RPMI7951 (cell line): Measurements from ENCODE around the gene KRTAP1-5. TPM values are rescaled to one million over a fixed set of nuclear protein-coding genes. Genes with fewer than 3 reads are reported as not detected.
A peak's percentile ranks its signal among the peaks of the same experiment; 100 is the strongest.
"Not testable (repeated sequence)": the region's sequence is repeated elsewhere in the genome, so short reads cannot be mapped to it uniquely, and the experiment has no call there.

Experiments
- DNase-seq: peaks from one replicate; pipeline ENCODE4 v3.0.0-alpha.2; 2012; ENCODE audit warnings: low read depth
- total RNA-seq: library from RNA; depleted of rRNA; stranded (reverse); fragments of >200 nt; shearing (Covaris generic); gene quantifications from 2 replicates; pipeline ENCODE4 v1.2.3, GENCODE V29; 2014

Gene KRTAP1-5
- total RNA-seq, 1 experiment from 2014 or later = not detected

- peak; percentile 92 for DNase-seq
Observed at GRCh38 chr17:41048441-41048840, 21.4 kb upstream of the KRTAP1-5 start.

- DNase-seq = not testable (repeated sequence)
Observed at GRCh38 chr17:41046735-41047465, 19.9 kb upstream of the KRTAP1-5 start, which contains the start of gene KRTAP2-1. Gene KRTAP2-1 (minus strand): TSS chr17:41047316. CDS start chr17:41047267, 49 bp downstream.

- no peak for DNase-seq
Observed at GRCh38 chr17:41042953-41043352, 15.9 kb upstream of the KRTAP1-5 start.

DNA sequence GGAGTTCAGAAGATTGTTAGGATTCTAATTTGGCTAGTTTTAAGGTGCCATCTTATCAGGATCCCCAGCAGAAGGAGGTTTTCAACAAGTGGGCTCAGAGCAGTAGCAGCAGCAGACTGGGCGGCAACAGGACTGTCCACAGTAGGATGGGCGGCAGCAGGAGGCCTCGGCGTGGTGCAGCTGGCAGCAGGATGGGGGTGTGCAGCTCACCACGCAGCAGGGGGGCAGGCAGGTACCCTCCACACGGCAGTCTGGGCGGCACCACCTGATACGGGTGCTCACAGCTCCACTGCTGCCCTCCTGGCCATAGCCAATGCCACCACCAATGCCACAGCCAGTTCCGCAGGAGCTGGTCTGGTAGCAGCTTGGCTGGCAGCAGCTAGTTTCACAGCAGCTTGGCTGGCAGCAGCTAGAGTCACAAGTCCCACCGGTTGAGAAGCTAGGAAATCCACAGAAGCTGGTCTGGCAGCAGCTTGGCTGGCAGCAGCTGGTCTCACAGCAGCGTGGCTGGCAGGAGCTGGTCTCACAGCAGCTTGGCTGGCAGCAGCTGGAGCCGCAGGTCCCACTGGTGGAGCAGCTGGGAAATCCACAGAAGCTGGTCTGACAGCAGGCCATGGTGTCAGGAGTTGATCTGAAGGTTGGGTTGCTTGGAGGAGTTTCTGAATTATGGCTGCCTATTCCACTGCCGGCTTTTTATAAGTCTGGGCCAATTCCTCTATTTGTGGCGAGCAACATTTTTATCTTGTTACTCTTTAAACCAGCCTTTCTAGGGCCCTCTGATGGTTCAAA, 14.0 kb upstream of the KRTAP1-5 start, which contains the start of gene KRTAP1-1:
KRTAP1-1 (minus strand) TSS at position 668 of the 789 bp plus-strand sequence; CDS start at position 615, 53 bp downstream.
- peak; percentile 18 for DNase-seq

- no peak for DNase-seq
Observed at GRCh38 chr17:41037853-41038350, 10.9 kb upstream of the KRTAP1-5 start.

DNA sequence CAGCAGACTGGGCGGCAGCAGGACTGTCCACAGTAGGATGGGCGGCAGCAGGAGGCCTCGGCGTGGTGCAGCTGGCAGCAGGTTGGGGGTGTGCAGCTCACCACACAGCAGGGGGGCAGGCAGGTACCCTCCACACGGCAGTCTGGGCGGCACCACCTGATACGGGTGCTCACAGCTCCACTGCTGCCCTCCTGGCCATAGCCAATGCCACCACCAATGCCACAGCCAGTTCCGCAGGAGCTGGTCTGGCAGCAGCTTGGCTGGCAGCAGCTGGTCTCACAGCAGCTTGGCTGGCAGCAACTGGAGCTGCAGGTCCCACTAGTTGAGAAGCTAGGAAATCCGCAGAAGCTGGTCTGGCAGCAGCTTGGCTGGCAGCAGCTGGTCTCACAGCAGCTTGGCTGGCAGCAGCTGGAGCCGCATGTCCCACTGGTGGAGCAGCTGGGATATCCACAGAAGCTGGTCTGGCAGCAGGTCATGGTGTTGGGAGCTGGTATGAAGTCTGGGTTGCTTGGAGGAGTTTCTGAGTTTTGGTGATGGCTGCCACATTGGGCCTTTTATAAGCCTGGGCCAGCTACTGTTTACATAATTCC, 7.4 kb upstream of the KRTAP1-5 start, which contains the start of gene KRTAP1-3:
KRTAP1-3 (minus strand) TSS at position 529 of the 590 bp plus-strand sequence; CDS start at position 476, 53 bp downstream.
- not testable (repeated sequence) for DNase-seq

DNA sequence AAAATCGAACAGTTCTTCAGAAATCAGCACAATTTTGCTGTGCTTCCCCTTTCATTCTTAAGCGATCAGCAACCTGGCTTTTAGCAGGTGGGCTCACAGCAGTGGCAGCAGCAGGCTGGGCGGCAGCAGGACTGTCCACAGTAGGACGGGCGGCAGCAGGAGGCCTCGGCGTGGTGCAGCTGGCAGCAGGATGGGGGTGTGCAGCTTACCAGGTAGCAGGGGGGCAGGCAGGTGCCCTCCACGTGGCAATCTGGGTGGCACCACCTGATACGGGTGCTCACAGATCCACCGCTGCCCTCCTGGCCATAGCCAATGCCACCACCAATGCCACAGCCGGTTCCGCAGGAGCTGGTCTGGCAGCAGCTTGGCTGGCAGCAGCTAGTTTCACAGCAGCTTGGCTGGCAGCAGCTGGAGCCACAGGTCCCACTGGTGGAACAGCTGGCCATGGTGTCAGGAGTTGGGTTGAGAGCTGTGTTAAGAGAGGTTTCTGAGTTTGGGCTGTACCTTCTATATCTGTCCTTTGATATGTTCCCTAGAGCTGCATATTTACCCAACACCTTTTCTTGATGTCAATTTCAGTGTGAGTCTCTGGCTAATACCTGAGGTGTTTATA, 2.7 kb upstream of the KRTAP1-5 start, which contains the start of gene KRTAP1-4:
KRTAP1-4 (minus strand) TSS at position 563 of the 613 bp plus-strand sequence; CDS start at position 446, 117 bp downstream.
- no peak for DNase-seq

DNA sequence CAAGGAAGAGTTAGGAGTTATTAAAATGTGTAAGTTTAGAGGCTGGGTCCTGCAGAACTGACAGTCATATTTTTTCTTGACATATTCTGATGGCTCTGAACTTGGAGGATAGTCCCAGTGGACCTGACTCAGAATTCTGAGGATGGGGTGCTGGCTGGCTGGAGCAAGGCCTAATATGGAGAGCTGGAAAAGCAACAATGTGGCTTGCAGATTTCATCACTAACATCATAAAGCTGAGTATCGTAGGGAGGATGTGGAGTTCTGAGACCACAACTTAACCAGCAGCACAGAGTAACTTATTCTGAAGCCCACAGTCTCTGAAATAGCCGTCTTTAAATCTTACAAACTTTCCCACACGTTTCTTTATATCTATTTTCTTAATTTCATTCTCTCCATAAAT, 2.3 kb downstream of the KRTAP1-5 start:
- no peak for DNase-seq

- no peak for DNase-seq
Observed at GRCh38 chr17:41020336-41020735, 6.7 kb downstream of the KRTAP1-5 start.

DNA sequence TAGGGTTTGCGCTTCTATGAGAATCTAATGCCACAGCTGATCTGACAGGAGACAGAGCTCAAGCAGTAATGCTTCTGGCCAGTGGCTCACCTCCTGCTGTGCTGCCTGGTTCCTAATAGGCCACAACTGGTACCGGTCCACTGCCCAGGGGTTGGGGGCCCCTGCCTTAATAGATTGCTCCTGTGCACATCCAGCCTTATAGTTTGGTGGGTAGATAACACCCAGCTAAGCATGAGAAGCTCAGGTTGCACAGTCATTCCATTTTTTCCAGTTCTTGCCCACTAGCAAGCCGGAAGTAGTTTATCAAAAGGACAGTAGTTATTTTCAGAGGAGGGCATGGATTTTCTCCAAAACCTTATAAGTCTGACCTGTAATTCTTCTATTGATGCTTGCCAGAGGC, 7.6 kb downstream of the KRTAP1-5 start:
- DNase-seq = no peak

- DNase-seq = no peak
Observed at GRCh38 chr17:41018541-41018940, 8.5 kb downstream of the KRTAP1-5 start.

GRCh38 chr17:41016578-41017215, 10.3 kb downstream of the KRTAP1-5 start:
- DNase-seq = no peak

GRCh38 chr17:41015454-41015853, 11.6 kb downstream of the KRTAP1-5 start:
- DNase-seq = no peak

DNA sequence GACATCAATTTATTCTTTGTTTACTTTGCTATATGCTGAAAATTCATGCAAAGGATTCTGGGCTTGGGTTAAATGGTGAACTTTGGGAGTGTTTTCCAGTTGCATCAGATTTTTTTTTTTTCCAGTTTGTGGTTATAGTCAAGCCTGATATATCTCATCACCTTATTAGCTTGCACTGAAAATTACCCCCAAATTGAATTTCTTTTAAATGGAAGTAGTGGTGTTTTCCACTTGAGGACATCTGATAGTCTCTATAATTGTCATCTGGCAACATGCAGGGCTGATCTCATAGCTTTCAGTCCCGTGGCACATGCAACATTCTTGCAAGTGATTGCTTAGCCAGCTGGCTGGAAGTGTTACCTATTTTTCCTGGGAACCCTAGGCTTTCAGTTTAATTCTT, 13.4 kb downstream of the KRTAP1-5 start:
- no peak for DNase-seq

- DNase-seq = peak; percentile 4
Observed at GRCh38 chr17:41013181-41013580, 13.8 kb downstream of the KRTAP1-5 start.

- no peak for DNase-seq
Observed at GRCh38 chr17:41012326-41013120, 14.5 kb downstream of the KRTAP1-5 start.

DNA sequence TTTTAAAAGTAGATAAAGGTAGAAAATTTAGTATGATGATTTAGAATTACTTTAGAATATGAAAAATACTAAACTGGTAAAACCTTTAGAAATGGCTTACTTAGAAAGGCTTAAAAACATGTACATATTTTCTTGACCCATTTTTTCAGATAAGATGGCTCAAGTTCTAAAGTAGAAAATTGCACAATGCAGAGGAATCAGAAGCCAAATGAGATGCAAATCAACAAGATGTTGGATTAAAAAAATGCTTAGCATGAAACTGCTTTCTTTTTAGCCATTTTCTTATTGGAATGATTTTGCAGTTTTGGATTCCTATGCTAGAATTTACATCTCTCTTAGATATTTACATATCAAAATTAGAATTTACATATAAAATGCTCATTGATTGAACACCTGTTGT, 16.6 kb downstream of the KRTAP1-5 start:
- DNase-seq = no peak

DNA sequence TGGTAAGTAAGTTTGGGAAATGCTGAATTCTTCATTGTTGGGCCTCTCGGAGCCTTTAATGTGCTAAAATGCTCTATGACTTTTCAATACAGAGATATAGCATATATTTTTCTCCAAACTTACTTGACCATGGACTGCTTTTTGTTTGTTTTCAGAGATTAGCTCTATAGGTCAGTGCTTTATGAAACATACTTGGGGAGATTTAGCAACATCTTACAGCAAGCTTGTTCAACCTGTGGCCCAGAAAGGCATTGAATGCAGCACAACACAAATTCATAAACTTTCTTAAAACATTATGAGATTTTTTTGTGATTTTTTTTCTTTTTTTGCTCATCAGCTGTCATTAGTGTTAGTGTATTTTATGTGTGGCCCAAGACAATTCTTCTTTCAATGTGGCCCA, 17.1 kb downstream of the KRTAP1-5 start:
- DNase-seq = no peak

GRCh38 chr17:41009301-41009760, 17.7 kb downstream of the KRTAP1-5 start:
- DNase-seq = no peak

GRCh38 chr17:41008811-41009210, 18.2 kb downstream of the KRTAP1-5 start, which contains the start of gene KRTAP3-1:
Gene KRTAP3-1 (minus strand): TSS chr17:41009128. CDS start chr17:41009074, 54 bp downstream.
- no peak for DNase-seq
